Activated T-helper 9 cell treated with anti-CD3 and anti-CD28 coated beads, Interleukin-2, amount 50 U/mL, for 16 hours (primary cell): ENCODE measurements around the gene CTTNBP2.

Experiments
- DNase-seq: peaks from one replicate; pipeline ENCODE4 v3.0.0-alpha.2; 2020; ENCODE audit warnings: low read depth

CTTNBP2 gene

GRCh38 chr7:117689406-117689805 lies 183.8 kb downstream of the CTTNBP2 start:
- DNase-seq = no peak

DNA sequence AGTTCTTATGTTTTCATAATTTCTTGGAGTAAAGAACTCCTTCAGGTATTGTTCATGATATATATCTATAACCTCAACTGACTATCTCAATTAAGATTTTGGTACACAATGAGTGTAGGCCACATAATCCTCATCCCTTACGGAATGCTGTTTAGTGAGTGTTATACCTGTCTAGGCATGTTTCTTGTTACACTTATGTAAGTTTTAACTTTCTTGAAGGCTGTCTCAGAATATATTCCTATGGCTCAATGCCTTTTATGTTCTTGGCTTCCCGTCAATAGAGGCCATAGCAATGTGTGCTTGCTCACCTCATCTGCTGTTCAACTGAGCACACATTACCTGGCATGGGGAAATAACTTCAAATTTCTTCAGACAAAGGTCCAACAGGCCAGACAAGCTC lies 185.1 kb downstream of the CTTNBP2 start:
- DNase-seq = no peak

DNA sequence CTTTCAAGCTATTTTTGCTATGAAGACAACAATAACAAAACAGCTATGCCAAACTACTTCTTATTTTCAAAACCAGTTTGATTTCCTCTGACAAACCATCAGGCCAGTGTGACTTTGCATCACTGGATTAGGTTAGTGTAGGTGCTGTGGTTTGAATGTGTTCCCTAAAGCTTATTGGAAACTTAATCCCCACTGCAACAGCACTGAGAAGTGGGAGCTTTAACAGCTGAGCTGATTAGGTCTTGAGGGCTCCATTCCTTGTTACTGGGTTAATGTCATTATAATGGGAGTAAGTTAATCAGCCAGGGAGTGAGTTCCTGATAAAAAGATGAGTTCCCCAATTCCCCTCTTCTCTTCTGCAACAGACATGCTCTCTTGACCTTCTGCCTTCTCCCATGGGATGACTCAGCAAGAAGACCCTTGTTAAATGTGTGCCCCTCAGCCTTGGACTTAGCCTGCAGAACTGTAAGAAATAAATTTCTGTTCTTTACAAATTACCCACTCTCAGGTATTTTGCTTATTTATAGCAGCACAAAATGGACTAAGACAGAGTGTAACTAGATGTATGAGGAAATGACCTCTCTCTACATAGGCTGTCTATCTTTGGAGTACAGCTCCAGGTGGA lies 186.8 kb downstream of the CTTNBP2 start:
- no peak for DNase-seq

DNA sequence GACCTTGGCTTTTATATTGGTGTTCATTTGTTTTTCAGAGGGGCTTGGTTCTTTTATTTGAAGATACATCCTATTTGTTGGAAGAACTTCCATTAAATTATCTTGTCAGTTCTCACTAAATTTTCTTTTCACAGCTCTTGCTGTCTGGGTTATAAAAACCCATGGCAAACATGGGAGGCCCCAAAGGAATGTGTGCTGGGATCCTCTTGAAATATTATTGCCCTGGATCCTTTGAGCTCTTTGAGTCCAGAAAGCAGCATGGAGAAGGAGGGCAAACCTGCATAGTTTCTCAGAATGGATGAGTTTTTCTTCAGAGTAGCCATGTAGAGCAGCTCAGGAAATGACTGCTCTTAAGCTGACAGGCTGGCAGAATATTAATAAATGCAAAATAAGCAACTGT lies 187.4 kb downstream of the CTTNBP2 start:
- no peak for DNase-seq

GRCh38 chr7:117683430-117684175 lies 189.6 kb downstream of the CTTNBP2 start:
- no peak for DNase-seq

DNA sequence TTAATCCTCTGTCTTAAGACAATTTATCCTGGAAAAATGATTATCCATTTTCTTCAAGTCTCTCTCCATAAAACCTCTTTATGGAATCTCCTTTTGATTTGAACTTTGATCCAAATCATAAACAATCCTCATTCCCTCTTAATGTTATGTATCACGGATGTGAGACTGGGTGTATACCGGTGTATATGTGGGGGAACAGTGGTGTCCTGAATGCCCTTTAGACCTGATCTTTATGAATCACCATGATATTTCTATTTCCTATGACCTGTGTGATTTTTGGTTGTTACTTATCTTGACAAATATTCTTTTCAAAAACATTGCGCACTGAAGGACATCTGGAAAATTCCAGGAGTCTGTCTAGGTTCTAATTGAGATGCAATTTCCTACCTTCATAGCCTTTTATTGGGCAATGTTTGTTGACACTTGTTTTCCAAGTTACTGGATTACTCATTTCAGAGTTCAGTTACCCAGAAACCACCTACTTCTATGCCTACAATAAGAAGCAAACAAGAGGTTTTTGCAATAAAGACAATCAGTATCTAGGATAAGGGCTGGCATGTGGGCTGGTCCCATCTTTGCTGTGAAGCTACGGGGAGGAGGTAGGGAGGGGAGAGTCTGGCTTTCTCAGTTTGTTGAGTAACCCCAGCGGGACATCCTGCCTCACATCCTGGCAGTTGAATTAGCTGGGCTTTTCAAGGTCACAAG lies 190.4 kb downstream of the CTTNBP2 start:
- no peak for DNase-seq

GRCh38 chr7:117679120-117679519 lies 194.1 kb downstream of the CTTNBP2 start:
- no peak for DNase-seq

- no peak for DNase-seq
Observed at GRCh38 chr7:117675497-117676435, 197.5 kb downstream of the CTTNBP2 start.

DNA sequence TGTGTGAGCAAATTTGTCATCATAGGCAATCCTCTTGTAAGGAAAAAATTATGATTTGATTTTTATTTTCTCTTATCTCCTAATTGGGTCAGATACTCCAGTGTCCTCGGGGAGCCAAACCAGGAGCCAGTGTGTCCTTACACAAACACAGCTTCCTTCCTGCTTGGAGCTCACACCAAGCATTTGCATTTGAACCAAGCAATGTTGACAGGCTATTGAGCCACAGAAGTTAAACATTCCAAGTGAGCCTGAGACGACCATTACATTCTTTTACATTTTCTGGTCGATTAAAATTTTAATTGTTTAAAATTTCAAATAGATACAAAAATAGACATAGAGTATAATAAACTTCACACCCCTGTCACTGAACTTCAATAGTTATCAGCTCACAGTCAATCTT lies 198.6 kb downstream of the CTTNBP2 start:
- DNase-seq = no peak

GRCh38 chr7:117673839-117674238 lies 199.4 kb downstream of the CTTNBP2 start:
- no peak for DNase-seq

GRCh38 chr7:117673367-117673766 lies 199.9 kb downstream of the CTTNBP2 start:
- no peak for DNase-seq

GRCh38 chr7:117672453-117672852 lies 200.8 kb downstream of the CTTNBP2 start:
- no peak for DNase-seq

DNA sequence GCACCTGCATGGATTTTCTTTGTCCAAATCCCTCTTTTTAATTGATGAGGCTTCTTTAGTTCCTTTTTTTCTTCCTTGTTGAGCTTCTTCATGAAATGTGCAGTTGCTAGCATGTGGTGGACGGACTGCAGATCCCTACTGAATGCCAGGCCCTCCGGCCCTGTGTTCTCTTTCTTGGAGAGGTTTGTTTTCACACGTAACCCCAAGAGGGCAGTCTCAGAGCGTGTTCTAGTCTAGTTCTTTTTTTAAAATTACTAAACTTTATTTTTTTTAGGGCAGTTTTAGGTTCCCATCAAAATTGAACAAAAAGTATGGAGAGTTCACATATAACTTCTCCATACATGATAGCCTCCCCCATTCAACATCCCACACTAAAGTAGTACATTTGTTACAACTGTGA lies 203.4 kb downstream of the CTTNBP2 start:
- no peak for DNase-seq

GRCh38 chr7:117667456-117667855 lies 205.8 kb downstream of the CTTNBP2 start:
- DNase-seq = no peak

DNA sequence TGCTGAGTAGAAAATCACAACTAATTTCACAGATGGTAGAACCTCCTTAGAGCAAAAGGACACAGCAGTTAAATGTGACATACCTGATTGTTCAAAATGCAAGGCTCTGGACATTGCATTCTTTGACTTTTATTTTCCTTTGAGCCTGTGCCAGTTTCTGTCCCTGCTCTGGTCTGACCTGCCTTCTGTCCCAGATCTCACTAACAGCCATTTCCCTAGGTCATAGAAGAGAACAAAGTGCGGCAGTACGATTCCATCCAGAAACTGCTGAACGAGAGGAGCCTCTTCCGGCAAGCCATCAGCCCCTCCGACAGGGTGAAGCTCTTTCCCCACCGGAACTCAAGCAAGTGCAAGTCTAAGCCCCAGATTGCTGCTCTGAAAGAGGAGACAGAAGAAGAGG lies 206.6 kb downstream of the CTTNBP2 start:
- no peak for DNase-seq

- no peak for DNase-seq
Observed at GRCh38 chr7:117666031-117666430, 207.2 kb downstream of the CTTNBP2 start.

- DNase-seq = no peak
Observed at GRCh38 chr7:117665368-117665767, 207.9 kb downstream of the CTTNBP2 start.

- DNase-seq = no peak
Observed at GRCh38 chr7:117664047-117664446, 209.2 kb downstream of the CTTNBP2 start.

- DNase-seq = no peak
Observed at GRCh38 chr7:117661328-117661727, 211.9 kb downstream of the CTTNBP2 start.
